K562 (cell line): Measurements from ENCODE around the gene FCGBP. TPM values are rescaled to one million over a fixed set of nuclear protein-coding genes. Genes with fewer than 3 reads are reported as not detected.

Source experiments
- BACH1 ChIP-seq: fragments of 200-800 bp; sonication (Bioruptor generic); IDR thresholded peaks from 2 replicates; pipeline ENCODE4 v1.6.1; 2016; ENCODE audit warnings: missing genetic modification characterization, missing compliant biosample characterization
- FOXK2 ChIP-seq, 2 experiments: fragments of 450-650 bp; IDR thresholded peaks in 1 of 2; conservative IDR thresholded peaks in 1 of 2; 2 replicates each; pipeline ENCODE4 v1.6.1; 2016; ENCODE audit warnings: low read depth in 2 of 2, mild to moderate bottlenecking in 1 of 2
- HNRNPL ChIP-seq: fragments of 200-400 bp; formaldehyde crosslinking; IDR thresholded peaks from 2 replicates; pipeline ENCODE4 v1.6.1; 2017; ENCODE audit warnings: low read depth, mild to moderate bottlenecking, low read length
- HNRNPLL ChIP-seq: fragments of 200-400 bp; formaldehyde crosslinking; IDR thresholded peaks from 2 replicates; pipeline ENCODE4 v1.6.1; 2017; ENCODE audit warnings: low read length, low read depth, mild to moderate bottlenecking; ENCODE audit not compliant: poor library complexity, severe bottlenecking
- KAT2B ChIP-seq: IDR thresholded peaks from one replicate; pipeline ENCODE4 v1.6.1; 2012; ENCODE audit warnings: low read depth, mild to moderate bottlenecking, control low read depth, inconsistent platforms, low read length, moderate library complexity
- MXD1 ChIP-seq: fragments of 250-450 bp; sonication (Bioruptor Pico); IDR thresholded peaks from 2 replicates; pipeline ENCODE4 v1.8.0; 2021; ENCODE audit warnings: borderline replicate concordance, mild to moderate bottlenecking, moderate library complexity; ENCODE audit not compliant: poor library complexity, severe bottlenecking
- NKRF ChIP-seq: fragments of 450-650 bp; IDR thresholded peaks from 2 replicates; pipeline ENCODE4 v1.6.1; 2016; ENCODE audit warnings: borderline replicate concordance
- SMC3 ChIP-seq: conservative IDR thresholded peaks from 2 replicates; pipeline ENCODE4 v1.6.1; 2011; ENCODE audit warnings: low read depth, low read length, improper control_type of control experiment; ENCODE audit not compliant: insufficient read depth
- SNAPC5 ChIP-seq: fragments of 250-450 bp; sonication (Bioruptor Pico); IDR thresholded peaks from 2 replicates; pipeline ENCODE4 v1.8.0; 2021; ENCODE audit warnings: moderate library complexity, mild to moderate bottlenecking, inconsistent platforms
- ZBTB8A ChIP-seq: fragments of 450-650 bp; IDR thresholded peaks from 2 replicates; pipeline ENCODE4 v1.6.1; 2018; ENCODE audit warnings: mild to moderate bottlenecking, moderate library complexity; ENCODE audit not compliant: partially characterized antibody
- polyA plus RNA-seq, 8 experiments: library from polyadenylated mRNA; depleted of rRNA in 4 of 8; stranded (reverse) in 5 of 8; unstranded in 3 of 8; fragments of >200 nt; fragmentation: Nextera tagmentation in 2 of 8; fragmentation: Illumina TruSeq in 1 of 8; extraction: Ambion mirVana in 2 of 8; extraction: Trizol in 1 of 8; gene quantifications; 2 replicates each; pipeline versions ENCODE4 v1.2.1 to v1.2.3, GENCODE V29; 2011 to 2014; ENCODE audit warnings: inconsistent platforms in 1 of 8, missing spikeins in 1 of 8
- total RNA-seq, 7 experiments: library from RNA; depleted of rRNA in 6 of 7; stranded (reverse); fragments of >200 nt in 6 of 7; fragmentation: Illumina TruSeq in 2 of 7; extraction: Trizol in 2 of 7; gene quantifications; 2 replicates each; pipeline versions ENCODE4 v1.2.1 to v1.2.3, GENCODE V29; 2011 to 2021; ENCODE audit warnings: low replicate concordance in 1 of 7
- TF ChIP-seq, protein P1 (sequence below): sonication (generic); formaldehyde crosslinking; IDR thresholded peaks from 2 replicates; pipeline ENCODE4 v1.4.0; 2020; ENCODE audit warnings: mild to moderate bottlenecking, missing genetic modification reagents
- TF ChIP-seq, protein P2 (sequence below), 2 experiments: fragments of 150-350 bp in 1 of 2; IDR thresholded peaks; 2 replicates each; pipeline ENCODE4 v1.6.1; 2012 to 2016; ENCODE audit warnings: low read depth in 2 of 2, low read length in 2 of 2, mild to moderate bottlenecking in 1 of 2, moderate library complexity in 1 of 2
- TF ChIP-seq, protein P3 (sequence below): fragments of 250-450 bp; sonication (Bioruptor Pico); IDR thresholded peaks from 2 replicates; pipeline ENCODE4 v1.5.1; 2021; ENCODE audit warnings: mild to moderate bottlenecking
- TF ChIP-seq, protein P4 (sequence below): fragments of 250-450 bp; sonication (Bioruptor Pico); IDR thresholded peaks from 2 replicates; pipeline ENCODE4 v1.5.0; 2021

FCGBP gene
- total and polyA plus RNA-seq, 9 of the 15 experiments (the other 6 are each of a cell fraction or from before 2014, with no cell fraction given), result 0.01 to 1.5 (median 0.13) TPM; not detected in 4

DNA sequence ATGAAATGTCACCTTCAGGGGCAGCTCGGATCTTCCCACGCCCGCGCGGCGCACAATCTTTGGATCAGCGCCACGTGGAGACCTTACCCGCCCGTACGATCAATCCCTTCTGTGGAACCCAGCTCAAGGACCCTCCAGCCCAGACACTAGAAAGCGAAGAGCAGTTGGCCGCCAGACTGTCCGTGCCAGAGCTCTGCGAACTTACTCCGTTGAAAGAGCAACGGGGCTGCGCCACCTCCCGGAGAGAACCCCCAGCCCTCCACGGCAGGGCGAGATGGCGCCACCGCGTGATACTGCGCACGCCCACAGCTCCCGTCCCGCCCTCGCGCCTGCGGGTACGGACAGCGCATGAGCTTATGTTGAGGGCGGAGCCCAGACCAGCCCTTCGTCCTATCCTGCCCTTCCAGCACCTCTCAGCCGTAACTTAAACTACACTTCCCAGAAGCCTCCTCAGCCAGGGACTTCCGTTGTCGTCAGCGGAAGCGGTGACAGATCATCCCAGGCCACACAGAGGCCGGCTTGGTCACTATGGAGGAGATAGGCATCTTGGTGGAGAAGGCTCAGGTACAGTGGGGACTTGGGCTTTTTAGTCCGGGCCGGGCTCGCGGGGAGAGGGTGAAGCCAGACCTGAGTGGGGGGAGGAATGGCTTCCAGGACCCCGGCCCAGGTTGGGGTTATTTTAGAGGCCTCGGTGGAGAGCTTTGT lies 36.4 kb upstream of the FCGBP start, which contains the start of gene PSMC4 (continued):
- TF ChIP-seq, protein P1, sequence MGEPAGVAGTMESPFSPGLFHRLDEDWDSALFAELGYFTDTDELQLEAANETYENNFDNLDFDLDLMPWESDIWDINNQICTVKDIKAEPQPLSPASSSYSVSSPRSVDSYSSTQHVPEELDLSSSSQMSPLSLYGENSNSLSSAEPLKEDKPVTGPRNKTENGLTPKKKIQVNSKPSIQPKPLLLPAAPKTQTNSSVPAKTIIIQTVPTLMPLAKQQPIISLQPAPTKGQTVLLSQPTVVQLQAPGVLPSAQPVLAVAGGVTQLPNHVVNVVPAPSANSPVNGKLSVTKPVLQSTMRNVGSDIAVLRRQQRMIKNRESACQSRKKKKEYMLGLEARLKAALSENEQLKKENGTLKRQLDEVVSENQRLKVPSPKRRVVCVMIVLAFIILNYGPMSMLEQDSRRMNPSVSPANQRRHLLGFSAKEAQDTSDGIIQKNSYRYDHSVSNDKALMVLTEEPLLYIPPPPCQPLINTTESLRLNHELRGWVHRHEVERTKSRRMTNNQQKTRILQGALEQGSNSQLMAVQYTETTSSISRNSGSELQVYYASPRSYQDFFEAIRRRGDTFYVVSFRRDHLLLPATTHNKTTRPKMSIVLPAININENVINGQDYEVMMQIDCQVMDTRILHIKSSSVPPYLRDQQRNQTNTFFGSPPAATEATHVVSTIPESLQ (CRISPR knock-in tag), result no peak
- TF ChIP-seq, protein P2, sequence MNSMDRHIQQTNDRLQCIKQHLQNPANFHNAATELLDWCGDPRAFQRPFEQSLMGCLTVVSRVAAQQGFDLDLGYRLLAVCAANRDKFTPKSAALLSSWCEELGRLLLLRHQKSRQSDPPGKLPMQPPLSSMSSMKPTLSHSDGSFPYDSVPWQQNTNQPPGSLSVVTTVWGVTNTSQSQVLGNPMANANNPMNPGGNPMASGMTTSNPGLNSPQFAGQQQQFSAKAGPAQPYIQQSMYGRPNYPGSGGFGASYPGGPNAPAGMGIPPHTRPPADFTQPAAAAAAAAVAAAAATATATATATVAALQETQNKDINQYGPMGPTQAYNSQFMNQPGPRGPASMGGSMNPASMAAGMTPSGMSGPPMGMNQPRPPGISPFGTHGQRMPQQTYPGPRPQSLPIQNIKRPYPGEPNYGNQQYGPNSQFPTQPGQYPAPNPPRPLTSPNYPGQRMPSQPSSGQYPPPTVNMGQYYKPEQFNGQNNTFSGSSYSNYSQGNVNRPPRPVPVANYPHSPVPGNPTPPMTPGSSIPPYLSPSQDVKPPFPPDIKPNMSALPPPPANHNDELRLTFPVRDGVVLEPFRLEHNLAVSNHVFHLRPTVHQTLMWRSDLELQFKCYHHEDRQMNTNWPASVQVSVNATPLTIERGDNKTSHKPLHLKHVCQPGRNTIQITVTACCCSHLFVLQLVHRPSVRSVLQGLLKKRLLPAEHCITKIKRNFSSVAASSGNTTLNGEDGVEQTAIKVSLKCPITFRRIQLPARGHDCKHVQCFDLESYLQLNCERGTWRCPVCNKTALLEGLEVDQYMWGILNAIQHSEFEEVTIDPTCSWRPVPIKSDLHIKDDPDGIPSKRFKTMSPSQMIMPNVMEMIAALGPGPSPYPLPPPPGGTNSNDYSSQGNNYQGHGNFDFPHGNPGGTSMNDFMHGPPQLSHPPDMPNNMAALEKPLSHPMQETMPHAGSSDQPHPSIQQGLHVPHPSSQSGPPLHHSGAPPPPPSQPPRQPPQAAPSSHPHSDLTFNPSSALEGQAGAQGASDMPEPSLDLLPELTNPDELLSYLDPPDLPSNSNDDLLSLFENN (IDR thresholded peaks at IDR 0.05; ENCODE audit: low read depth in 2 of 2, low read length in 2 of 2), result 0 out of 4 replicates have a peak, but pooled peaks of 1 of the 2 experiments have one; percentile 16
- TF ChIP-seq BACH1 (tag) (no peak), ZBTB8A (no peak), MXD1 (CRISPR knock-in tag) (peak; percentile 58), KAT2B (peak; percentile 34), SMC3 (peak; percentile 62), HNRNPLL (peak; percentile 92), HNRNPL (no peak), SNAPC5 (CRISPR knock-in tag) (no peak), FOXK2 (conservative IDR thresholded peaks at IDR 0.05 in 1 of 2, IDR thresholded peaks at IDR 0.05 in 1 of 2; ENCODE audit: low read depth in 2 of 2) (0 out of 4 replicates have a peak, but pooled peaks have one; percentile 46 to 48), NKRF (peak; percentile 66)
- TF ChIP-seq, protein P3, sequence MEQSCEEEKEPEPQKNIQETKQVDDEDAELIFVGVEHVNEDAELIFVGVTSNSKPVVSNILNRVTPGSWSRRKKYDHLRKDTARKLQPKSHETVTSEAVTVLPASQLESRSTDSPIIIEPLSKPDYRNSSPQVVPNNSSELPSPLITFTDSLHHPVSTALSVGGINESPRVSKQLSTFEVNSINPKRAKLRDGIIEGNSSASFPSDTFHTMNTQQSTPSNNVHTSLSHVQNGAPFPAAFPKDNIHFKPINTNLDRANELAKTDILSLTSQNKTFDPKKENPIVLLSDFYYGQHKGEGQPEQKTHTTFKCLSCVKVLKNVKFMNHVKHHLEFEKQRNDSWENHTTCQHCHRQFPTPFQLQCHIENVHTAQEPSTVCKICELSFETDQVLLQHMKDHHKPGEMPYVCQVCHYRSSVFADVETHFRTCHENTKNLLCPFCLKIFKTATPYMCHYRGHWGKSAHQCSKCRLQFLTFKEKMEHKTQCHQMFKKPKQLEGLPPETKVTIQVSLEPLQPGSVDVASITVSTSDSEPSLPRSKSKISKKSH (CRISPR knock-in tag), result no peak
- TF ChIP-seq, protein P4, sequence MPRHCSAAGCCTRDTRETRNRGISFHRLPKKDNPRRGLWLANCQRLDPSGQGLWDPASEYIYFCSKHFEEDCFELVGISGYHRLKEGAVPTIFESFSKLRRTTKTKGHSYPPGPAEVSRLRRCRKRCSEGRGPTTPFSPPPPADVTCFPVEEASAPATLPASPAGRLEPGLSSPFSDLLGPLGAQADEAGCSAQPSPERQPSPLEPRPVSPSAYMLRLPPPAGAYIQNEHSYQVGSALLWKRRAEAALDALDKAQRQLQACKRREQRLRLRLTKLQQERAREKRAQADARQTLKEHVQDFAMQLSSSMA, result 0 out of 2 replicates have a peak, but pooled peaks have one; percentile 28
